IMR-90 (cell line): ENCODE measurements around the gene PM20D2. TPM values are rescaled to one million over a fixed set of nuclear protein-coding genes. Genes with fewer than 3 reads are reported as not detected.

Experiments
- ATAC-seq: fragments of 200-7000 bp; cut with Tn5 transposase; 2 replicates; pipeline ENCODE4 v1.9.1; 2020; ENCODE audit warnings: low read depth, mild to moderate bottlenecking, moderate library complexity
- BruUV-seq: library from RNA; stranded (reverse); fragments of 400-500 nt; replicated peaks from 2 replicates; lab custom pipeline; 2021; lab: Mats Ljungman, UMichigan
- CTCF ChIA-PET: fragments of 300-600 bp; formaldehyde crosslinking; extraction: SDS; loops from one replicate; lab custom pipeline; 2021; ENCODE audit warnings: antibody characterized with exemption; lab: Yijun Ruan, JAX
- POLR2A ChIA-PET: fragments of 300-600 bp; sonication (Branson Sonifier 250); formaldehyde crosslinking; loops from one replicate; lab custom pipeline; 2022; ENCODE audit warnings: antibody characterized with exemption; ENCODE audit not compliant: unreplicated experiment; lab: Charles Lee
- DNase-seq: peaks from one replicate; pipeline ENCODE4 v3.0.0; 2013
- H2AFZ ChIP-seq: replicated peaks from 2 replicates; pipeline ENCODE3; 2013; ENCODE audit warnings: low read length, mild to moderate bottlenecking; ENCODE audit not compliant: poor library complexity
- H2AK5ac ChIP-seq: 2 replicates; pipeline ENCODE4 v1.6.1; 2013; ENCODE audit warnings: low read depth, low read length, inconsistent platforms
- H2AK9ac ChIP-seq: replicated peaks from 2 replicates; pipeline ENCODE3; 2013; ENCODE audit warnings: mild to moderate bottlenecking, low read depth, low read length, moderate library complexity; ENCODE audit not compliant: poor library complexity
- H2BK120ac ChIP-seq: 2 replicates; pipeline ENCODE4 v1.6.1; 2013; ENCODE audit warnings: low read depth, low read length, inconsistent platforms
- H2BK15ac ChIP-seq: 3 replicates; pipeline ENCODE4 v1.6.1; 2013; ENCODE audit warnings: low read depth, low read length, inconsistent platforms
- H2BK20ac ChIP-seq: 2 replicates; pipeline ENCODE4 v1.6.1; 2013; ENCODE audit warnings: low read depth, mild to moderate bottlenecking, inconsistent platforms, low read length, moderate library complexity
- H2BK5ac ChIP-seq: 2 replicates; pipeline ENCODE4 v1.6.1; 2013; ENCODE audit warnings: mild to moderate bottlenecking, low read depth, low read length, inconsistent platforms; ENCODE audit not compliant: poor library complexity, severe bottlenecking
- H3K14ac ChIP-seq: replicated peaks from 2 replicates; pipeline ENCODE4 v1.6.1; 2013; ENCODE audit warnings: low read depth, low read length, inconsistent platforms
- H3K18ac ChIP-seq: 2 replicates; pipeline ENCODE4 v1.6.1; 2013; ENCODE audit warnings: low read depth, low read length, control low read depth
- H3K23ac ChIP-seq: 2 replicates; pipeline ENCODE4 v1.6.1; 2013; ENCODE audit warnings: low read depth, low read length, inconsistent platforms
- H3K27ac ChIP-seq: 2 replicates; pipeline ENCODE4 v1.5.1; 2013; ENCODE audit warnings: mild to moderate bottlenecking, control low read depth, low read length; ENCODE audit not compliant: insufficient read depth
- H3K27me3 ChIP-seq: 2 replicates; pipeline ENCODE4 v1.6.1; 2013; ENCODE audit warnings: low read length; ENCODE audit not compliant: control insufficient read depth, insufficient read depth
- H3K36me3 ChIP-seq: 2 replicates; pipeline ENCODE4 v1.6.1; 2013; ENCODE audit warnings: low read length, mixed read lengths; ENCODE audit not compliant: control insufficient read depth, insufficient read depth
- H3K4ac ChIP-seq: 2 replicates; pipeline ENCODE4 v1.6.1; 2013; ENCODE audit warnings: low read depth, low read length, inconsistent platforms
- H3K4me1 ChIP-seq: 2 replicates; pipeline ENCODE4 v1.6.1; 2013; ENCODE audit warnings: low read length, mixed read lengths; ENCODE audit not compliant: control insufficient read depth, insufficient read depth
- H3K4me2 ChIP-seq: 2 replicates; pipeline ENCODE4 v1.6.1; 2013; ENCODE audit warnings: low read depth, mild to moderate bottlenecking, control low read depth, low read length, moderate library complexity
- H3K4me3 ChIP-seq: 2 replicates; pipeline ENCODE4 v1.5.1; 2013; ENCODE audit warnings: low read depth, mild to moderate bottlenecking, control low read depth, low read length, moderate library complexity; ENCODE audit not compliant: insufficient read depth
- H3K56ac ChIP-seq: 2 replicates; pipeline ENCODE4 v1.6.1; 2013; ENCODE audit warnings: low read length, inconsistent platforms; ENCODE audit not compliant: insufficient read depth; ENCODE audit errors: extremely low read depth
- H3K79me1 ChIP-seq, 2 experiments: 2 replicates each; pipeline ENCODE4 v1.6.1; 2013; ENCODE audit warnings: low read length in 2 of 2, inconsistent platforms in 1 of 2, low read depth in 1 of 2
- H3K9ac ChIP-seq: 2 replicates; pipeline ENCODE4 v1.6.1; 2013; ENCODE audit warnings: low read depth, low read length, control low read depth
- H3K9me1 ChIP-seq: 2 replicates; pipeline ENCODE4 v1.6.1; 2013; ENCODE audit warnings: low read length, inconsistent platforms; ENCODE audit not compliant: insufficient read depth
- H3K9me3 ChIP-seq: 2 replicates; pipeline ENCODE4 v1.6.1; 2013; ENCODE audit warnings: low read length; ENCODE audit not compliant: control insufficient read depth, insufficient read depth
- H4K20me1 ChIP-seq: 2 replicates; pipeline ENCODE4 v1.6.1; 2013; ENCODE audit warnings: low read length, inconsistent platforms; ENCODE audit not compliant: insufficient read depth
- H4K5ac ChIP-seq: 2 replicates; pipeline ENCODE4 v1.6.1; 2013; ENCODE audit warnings: mild to moderate bottlenecking, low read depth, low read length, control low read depth
- H4K8ac ChIP-seq, 2 experiments: 2 replicates each; pipeline ENCODE4 v1.6.1; 2013; ENCODE audit warnings: low read depth in 2 of 2, low read length in 2 of 2, control low read depth in 1 of 2, inconsistent platforms in 1 of 2
- H4K91ac ChIP-seq: 2 replicates; pipeline ENCODE4 v1.6.1; 2013; ENCODE audit warnings: low read depth, low read length, inconsistent platforms; ENCODE audit not compliant: insufficient read depth
- BHLHE40 ChIP-seq: fragments of 150-350 bp; IDR thresholded peaks from 2 replicates; pipeline ENCODE4 v1.6.1; 2016; ENCODE audit warnings: mild to moderate bottlenecking, low read depth, low read length
- CEBPB ChIP-seq: IDR thresholded peaks from 2 replicates; pipeline ENCODE4 v1.6.1; 2012; ENCODE audit warnings: low read depth, low read length, improper control_type of control experiment
- CHD1 ChIP-seq: IDR thresholded peaks from 2 replicates; pipeline ENCODE4 v1.6.1; 2012; ENCODE audit warnings: low read depth, low read length, improper control_type of control experiment
- ELK1 ChIP-seq: fragments of 150-350 bp; IDR thresholded peaks from 2 replicates; pipeline ENCODE4 v1.6.1; 2016; ENCODE audit warnings: low read depth, mild to moderate bottlenecking, low read length, moderate library complexity, borderline replicate concordance
- FOS ChIP-seq: fragments of 150-350 bp; IDR thresholded peaks from 2 replicates; pipeline ENCODE4 v1.6.1; 2016; ENCODE audit warnings: low read depth, low read length
- MAFK ChIP-seq: IDR thresholded peaks from 2 replicates; pipeline ENCODE4 v1.6.1; 2012; ENCODE audit warnings: low read depth, low read length, improper control_type of control experiment
- MAZ ChIP-seq: IDR thresholded peaks from 2 replicates; pipeline ENCODE4 v1.6.1; 2012; ENCODE audit warnings: low read depth, mild to moderate bottlenecking, low read length, improper control_type of control experiment, moderate library complexity, borderline replicate concordance
- MXI1 ChIP-seq: IDR thresholded peaks from 2 replicates; pipeline ENCODE4 v1.6.1; 2012; ENCODE audit warnings: low read depth, mild to moderate bottlenecking, low read length, moderate library complexity, borderline replicate concordance
- NFE2L2 ChIP-seq: fragments of 150-350 bp; IDR thresholded peaks from 2 replicates; pipeline ENCODE4 v1.6.1; 2016; ENCODE audit warnings: low read depth, mild to moderate bottlenecking, low read length
- POLR2A ChIP-seq: IDR thresholded peaks from 2 replicates; pipeline ENCODE4 v1.6.1; 2012; ENCODE audit warnings: mild to moderate bottlenecking, low read depth, low read length
- RAD21 ChIP-seq: IDR thresholded peaks from 2 replicates; pipeline ENCODE4 v1.6.1; 2012; ENCODE audit warnings: low read length, improper control_type of control experiment
- RCOR1 ChIP-seq: IDR thresholded peaks from 2 replicates; pipeline ENCODE4 v1.6.1; 2012; ENCODE audit warnings: mild to moderate bottlenecking, low read length, improper control_type of control experiment; ENCODE audit not compliant: insufficient replicate concordance
- RFX5 ChIP-seq: IDR thresholded peaks from 2 replicates; pipeline ENCODE4 v1.8.0; 2012; ENCODE audit warnings: low read depth, mild to moderate bottlenecking, low read length, moderate library complexity
- SMC3 ChIP-seq: fragments of 150-350 bp; IDR thresholded peaks from 2 replicates; pipeline ENCODE4 v1.6.1; 2016; ENCODE audit warnings: low read depth, mild to moderate bottlenecking, antibody characterized with exemption, low read length, moderate library complexity
- USF2 ChIP-seq: fragments of 150-350 bp; IDR thresholded peaks from 2 replicates; pipeline ENCODE4 v1.6.1; 2017; ENCODE audit warnings: mild to moderate bottlenecking, antibody characterized with exemption, low read length, low read depth
- WGBS, 2 experiments: methylation state at CpG; one replicate each; pipeline versions ENCODE4 v1.1.5 to v1.1.7; 2013; ENCODE audit warnings: missing lambda C conversion rate in 2 of 2; ENCODE audit not compliant: insufficient read length in 1 of 2; ENCODE audit errors: extremely low coverage in 2 of 2; 5-methylcytosine and 5-hydroxymethylcytosine counted together
- dilution Hi-C: fragments of 300-500 bp; cut with HindIII; formaldehyde crosslinking; loops from one replicate; pipeline ENCODE4 v1.14.3; 2018; ENCODE audit warnings: low sequenced_read_pairs; ENCODE audit not compliant: unreplicated experiment
- in situ Hi-C: fragments of 300-500 bp; cut with MboI; formaldehyde crosslinking; loops from 3 replicates; pipeline ENCODE4 v1.14.3; 2019; ENCODE audit warnings: low sequenced_read_pairs, inconsistent platforms, mixed read lengths
- intact Hi-C: fragments of 100-400 bp; cut with micrococcal nuclease; formaldehyde crosslinking; loops from 2 replicates; pipeline ENCODE4 v1.10.0; 2022
- polyA plus RNA-seq, 3 experiments: library from polyadenylated mRNA; depleted of rRNA; stranded (reverse); fragments of >200 nt; gene quantifications; 2 replicates each; pipeline ENCODE4 v1.2.3, GENCODE V29; 2012; ENCODE audit warnings: low replicate concordance in 1 of 3
- total RNA-seq: library from RNA; depleted of rRNA; stranded (reverse); fragments of >200 nt; gene quantifications from 2 replicates; pipeline ENCODE4 v1.2.3, GENCODE V29; 2012
- TF ChIP-seq, protein P1 (sequence below): conservative IDR thresholded peaks from 2 replicates; pipeline ENCODE4 v1.5.1; 2012; ENCODE audit warnings: mild to moderate bottlenecking, low read depth, low read length, improper control_type of control experiment

PM20D2 gene
- total and polyA plus RNA-seq, 2 of the 4 experiments (the other 2 are of a cell fraction): 6.0 to 6.5 TPM

GRCh38 chr6:89187504-89187903 is 41.6 kb downstream of the PM20D2 start:
- no peaks in the 10 kb centered on the region for H3K36me3 ChIP-seq
- no peak overlapping the region for H3K27ac ChIP-seq
- H3K9me1 ChIP-seq: no peaks in the 10 kb centered on the region
- in situ Hi-C loops (no loop called here), intact Hi-C loops (no loop called here), dilution Hi-C loops (no loop called here)
- H2BK15ac ChIP-seq: no peak overlapping the region
- no peak for ATAC-seq
- no peak overlapping the region for H3K4ac ChIP-seq
- ChIA-PET POLR2A (no interaction called here), CTCF (no interaction called here)
- no peak overlapping the region for H3K14ac ChIP-seq
- H2AK9ac ChIP-seq: no peak overlapping the region
- no peaks in the 10 kb centered on the region for H3K9me3 ChIP-seq
- no peak overlapping the region for H2BK5ac ChIP-seq
- no peaks in the 10 kb centered on the region for H4K20me1 ChIP-seq
- no peak overlapping the region for H3K56ac ChIP-seq
- no peak overlapping the region for H4K5ac ChIP-seq
- WGBS, 2 experiments: 74% methylated on average over 2 of the region's 5 CpGs; no CpG with 5 or more reads in 1 of the 2 experiments
- no peak for DNase-seq
- no peak overlapping the region for H3K18ac ChIP-seq
- H3K4me1 ChIP-seq: no peaks in the 10 kb centered on the region
- H2BK120ac ChIP-seq: no peak overlapping the region
- no peak overlapping the region for H2AK5ac ChIP-seq
- peaks cover 5% of the 10 kb centered on the region for H3K27me3 ChIP-seq
- no peak for TF ChIP-seq RFX5
- TF ChIP-seq POLR2A: no peak
- no peak for TF ChIP-seq CEBPB
- no peak for TF ChIP-seq MAFK
- no peak for TF ChIP-seq RCOR1
- no peak for TF ChIP-seq MXI1
- no peak for TF ChIP-seq MAZ
- no peak for TF ChIP-seq CHD1
- no peak for TF ChIP-seq USF2
- no peak for TF ChIP-seq SMC3
- TF ChIP-seq, protein P1, sequence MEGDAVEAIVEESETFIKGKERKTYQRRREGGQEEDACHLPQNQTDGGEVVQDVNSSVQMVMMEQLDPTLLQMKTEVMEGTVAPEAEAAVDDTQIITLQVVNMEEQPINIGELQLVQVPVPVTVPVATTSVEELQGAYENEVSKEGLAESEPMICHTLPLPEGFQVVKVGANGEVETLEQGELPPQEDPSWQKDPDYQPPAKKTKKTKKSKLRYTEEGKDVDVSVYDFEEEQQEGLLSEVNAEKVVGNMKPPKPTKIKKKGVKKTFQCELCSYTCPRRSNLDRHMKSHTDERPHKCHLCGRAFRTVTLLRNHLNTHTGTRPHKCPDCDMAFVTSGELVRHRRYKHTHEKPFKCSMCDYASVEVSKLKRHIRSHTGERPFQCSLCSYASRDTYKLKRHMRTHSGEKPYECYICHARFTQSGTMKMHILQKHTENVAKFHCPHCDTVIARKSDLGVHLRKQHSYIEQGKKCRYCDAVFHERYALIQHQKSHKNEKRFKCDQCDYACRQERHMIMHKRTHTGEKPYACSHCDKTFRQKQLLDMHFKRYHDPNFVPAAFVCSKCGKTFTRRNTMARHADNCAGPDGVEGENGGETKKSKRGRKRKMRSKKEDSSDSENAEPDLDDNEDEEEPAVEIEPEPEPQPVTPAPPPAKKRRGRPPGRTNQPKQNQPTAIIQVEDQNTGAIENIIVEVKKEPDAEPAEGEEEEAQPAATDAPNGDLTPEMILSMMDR: no peak
- no peak for TF ChIP-seq FOS
- no peak for TF ChIP-seq BHLHE40
- no peak for TF ChIP-seq ELK1
- TF ChIP-seq RAD21: no peak
- TF ChIP-seq NFE2L2: no peak
- no peak overlapping the region for H4K8ac ChIP-seq
- H2BK20ac ChIP-seq: no peak overlapping the region
- no TSS peak for BruUV-seq
- no peak overlapping the region for H3K23ac ChIP-seq
- H4K91ac ChIP-seq: no peak overlapping the region
- H3K79me1 ChIP-seq: no peaks in the 10 kb centered on the region
- no peak overlapping the region for H3K4me3 ChIP-seq
- no peak overlapping the region for H2AFZ ChIP-seq
- no peak overlapping the region for H3K4me2 ChIP-seq
- no peak overlapping the region for H3K9ac ChIP-seq
